HG03139 (cell line): ENCODE measurements around the gene SNIP1.
"Not testable (repeated sequence)": the region's sequence is repeated elsewhere in the genome, so short reads cannot be mapped to it uniquely, and the experiment has no call there.

Experiments
- ATAC-seq: cut with Tn5 transposase; IDR thresholded peaks from one replicate; pipeline ENCODE4 v1.9.1; 2021; ENCODE audit not compliant: unreplicated experiment

SNIP1 gene, protein sequence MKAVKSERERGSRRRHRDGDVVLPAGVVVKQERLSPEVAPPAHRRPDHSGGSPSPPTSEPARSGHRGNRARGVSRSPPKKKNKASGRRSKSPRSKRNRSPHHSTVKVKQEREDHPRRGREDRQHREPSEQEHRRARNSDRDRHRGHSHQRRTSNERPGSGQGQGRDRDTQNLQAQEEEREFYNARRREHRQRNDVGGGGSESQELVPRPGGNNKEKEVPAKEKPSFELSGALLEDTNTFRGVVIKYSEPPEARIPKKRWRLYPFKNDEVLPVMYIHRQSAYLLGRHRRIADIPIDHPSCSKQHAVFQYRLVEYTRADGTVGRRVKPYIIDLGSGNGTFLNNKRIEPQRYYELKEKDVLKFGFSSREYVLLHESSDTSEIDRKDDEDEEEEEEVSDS

DNA sequence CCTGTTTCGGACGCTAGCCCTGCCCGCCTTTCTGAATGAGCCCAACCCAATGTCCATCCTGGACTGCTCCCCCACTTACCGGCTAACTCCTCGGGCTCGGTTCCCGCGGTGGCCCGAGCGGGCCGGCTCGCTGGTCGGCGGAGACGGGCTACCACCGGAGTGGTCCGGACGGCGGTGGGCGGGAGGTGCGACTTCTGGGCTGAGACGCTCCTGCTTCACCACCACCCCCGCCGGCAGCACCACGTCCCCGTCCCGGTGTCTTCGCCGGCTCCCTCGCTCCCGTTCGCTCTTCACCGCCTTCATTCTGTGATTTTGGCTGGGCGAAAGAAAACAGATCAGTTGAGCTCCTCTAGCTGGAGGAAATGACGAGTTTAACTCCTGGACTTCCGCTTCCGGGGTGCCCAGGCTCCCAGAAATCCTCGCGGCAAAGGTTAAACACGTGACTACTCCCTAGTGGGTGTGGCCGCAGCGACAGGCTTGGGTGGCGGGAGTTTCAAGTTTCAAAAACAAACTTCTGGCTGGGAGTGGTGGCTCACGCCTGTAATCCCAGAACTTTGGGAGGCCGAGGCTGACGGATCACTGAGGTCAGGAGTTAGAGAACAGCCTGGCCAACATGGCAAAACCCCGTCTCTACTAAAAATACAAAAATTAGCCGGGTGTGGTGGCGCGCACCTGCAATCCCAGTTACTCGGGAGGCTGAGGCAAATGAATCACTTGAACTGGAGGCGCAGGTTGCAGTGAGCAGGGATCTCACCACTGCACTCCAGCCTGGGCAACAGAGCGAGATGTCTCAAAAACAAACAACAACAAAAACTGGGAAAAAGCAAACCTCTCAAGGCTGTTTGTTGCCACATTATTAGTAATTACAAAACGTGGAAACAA, at the start of gene SNIP1:
Gene SNIP1, minus strand, starts transcription at position 367 of the 882 bp plus-strand sequence. Its CDS starts 64 bp downstream, at position 303.
- peak; percentile 92 for ATAC-seq

DNA sequence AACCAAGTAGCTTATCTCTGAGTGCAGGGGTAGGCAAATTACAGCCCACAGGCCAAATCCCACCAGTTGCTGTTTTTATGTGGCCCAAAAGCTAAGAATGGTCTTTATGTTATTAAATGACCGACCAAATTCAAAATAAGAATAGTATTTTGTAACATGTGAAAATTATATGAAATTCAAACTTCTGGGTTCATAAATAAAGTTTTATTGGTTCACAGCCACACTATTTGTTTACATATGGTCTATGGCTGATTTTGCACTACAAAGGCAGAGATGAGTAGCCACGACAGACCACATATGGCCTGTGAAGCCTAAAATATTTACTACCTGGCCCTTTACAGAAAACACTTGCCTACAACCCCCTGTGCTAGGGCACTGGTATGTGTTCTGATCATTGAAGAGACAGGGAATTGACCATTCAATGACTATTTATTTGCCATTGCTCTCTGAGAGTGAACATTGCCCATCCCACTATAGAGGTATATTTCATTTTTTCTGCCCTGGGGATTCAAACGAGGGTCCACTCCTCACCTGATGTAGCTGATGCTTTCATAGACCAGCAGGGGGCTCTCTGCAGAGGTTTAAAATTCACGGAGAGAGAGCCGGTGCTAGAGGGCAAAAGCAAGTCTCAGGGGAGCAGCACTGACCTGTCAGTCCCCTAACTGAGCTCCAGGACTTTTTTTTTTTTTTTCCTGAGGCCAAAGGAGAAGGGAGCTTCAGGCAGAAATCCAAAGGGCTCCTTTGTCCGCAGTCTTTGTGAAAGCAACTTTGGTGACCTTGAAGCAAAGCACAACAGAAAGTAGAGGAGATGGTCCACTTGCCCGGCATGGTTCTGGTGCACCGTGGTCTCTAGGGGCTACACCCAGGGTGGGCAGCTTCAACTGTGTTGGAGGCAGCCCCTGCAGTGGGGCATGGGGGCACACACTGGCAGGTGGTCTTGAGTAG, 48.9 kb upstream of the SNIP1 start:
- ATAC-seq = no peak

DNA sequence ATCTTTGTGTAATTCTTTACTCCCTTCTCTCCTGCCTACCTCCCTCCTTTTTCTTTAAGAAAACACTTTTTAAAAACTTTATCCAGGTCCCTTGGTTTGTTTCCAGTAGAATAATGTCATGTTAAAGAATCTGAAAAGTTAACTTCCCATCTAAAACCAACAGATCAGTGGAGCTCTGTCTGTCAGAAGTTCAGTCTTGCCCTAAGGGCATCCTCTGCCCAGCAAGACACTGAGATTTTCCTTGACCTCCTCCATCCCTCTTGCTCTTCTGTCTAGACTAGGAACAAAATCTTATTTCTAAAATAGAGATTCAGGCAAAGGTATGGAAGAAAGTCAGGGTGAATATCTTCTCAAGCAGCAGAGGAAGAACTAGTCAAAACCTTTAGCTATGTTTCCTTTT, 47.3 kb upstream of the SNIP1 start:
- no peak for ATAC-seq

DNA sequence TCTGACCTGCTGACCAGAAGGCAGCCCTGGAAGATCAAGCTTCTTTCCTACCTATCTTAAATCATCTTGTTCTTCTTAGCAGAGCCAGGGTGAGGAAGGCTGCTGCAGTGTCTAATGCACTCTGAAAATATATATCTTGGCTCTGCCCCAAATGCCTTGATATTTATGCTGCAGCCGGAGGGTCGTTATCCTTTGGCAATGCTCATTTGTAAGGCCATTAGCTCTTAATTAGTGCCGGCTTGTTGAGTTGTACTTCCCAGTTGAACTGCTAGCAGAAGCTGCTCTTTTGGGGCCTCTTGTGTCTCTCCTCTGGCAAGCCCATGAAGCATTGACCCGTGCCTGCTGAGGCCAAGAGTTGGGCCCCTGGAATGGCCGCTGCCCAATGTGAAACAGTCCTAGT, 45.8 kb upstream of the SNIP1 start:
- no peak for ATAC-seq

DNA sequence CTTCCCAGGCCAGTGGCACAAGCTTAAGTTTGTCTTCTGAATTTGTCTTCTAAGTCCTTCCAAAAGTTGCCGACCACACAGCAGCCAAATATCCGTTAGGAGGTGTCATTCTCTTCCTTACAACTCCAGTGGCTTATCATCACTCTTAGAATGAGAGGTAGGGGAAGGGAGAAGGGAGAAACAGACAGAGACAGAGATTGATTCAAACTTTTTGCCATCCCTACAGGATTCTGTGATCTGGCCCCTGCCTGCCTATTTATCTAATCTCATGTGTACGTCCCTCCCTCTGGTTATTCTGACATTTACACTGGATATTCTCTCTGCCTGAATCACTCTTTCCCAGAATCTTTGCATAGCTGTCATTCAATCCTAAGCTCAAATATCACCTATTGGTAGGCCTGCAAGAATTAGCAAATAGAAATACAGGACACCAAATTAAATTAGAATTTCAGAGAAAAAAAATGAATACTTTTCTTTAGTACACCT, 42.1 kb upstream of the SNIP1 start:
- peak; percentile 15 for ATAC-seq

DNA sequence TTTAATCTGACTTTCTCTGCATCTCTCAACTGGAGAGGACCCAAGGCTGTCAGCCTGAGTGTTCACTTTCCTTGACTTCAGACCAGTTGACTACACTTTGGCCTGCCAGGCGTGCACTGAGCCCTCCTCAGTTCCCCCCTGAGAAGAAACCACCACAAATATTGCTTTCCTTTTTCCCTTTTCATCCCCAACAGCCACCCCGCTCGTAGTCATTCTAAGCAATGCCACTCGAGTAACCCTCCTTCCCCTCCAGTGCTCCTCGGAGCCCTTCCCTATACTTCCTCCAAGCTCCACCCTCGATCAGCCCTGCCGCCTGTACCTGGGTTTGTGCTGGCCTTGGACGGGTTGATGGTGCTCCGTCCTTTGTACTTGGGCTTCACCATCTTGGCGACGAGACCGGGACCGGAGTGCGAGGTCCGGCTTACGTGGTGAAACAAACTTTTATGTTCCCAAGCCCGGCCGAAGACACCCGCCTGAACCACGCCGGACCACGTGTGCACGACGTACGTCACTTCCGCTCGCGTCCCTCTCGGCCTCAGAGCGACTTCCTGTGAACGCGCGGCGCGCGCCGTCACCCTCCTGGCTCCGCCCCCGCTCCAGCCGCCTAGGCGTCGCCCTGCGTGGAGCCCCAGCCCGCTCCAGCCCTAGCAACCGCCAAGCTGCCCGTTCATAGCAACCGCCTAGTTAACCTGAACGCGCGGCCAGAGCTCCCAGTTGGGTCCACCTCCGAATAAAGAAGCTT, 41.5 kb upstream of the SNIP1 start, which contains the start of gene GNL2:
Gene GNL2, minus strand, starts transcription at position 498 of the 742 bp plus-strand sequence. Its CDS starts 115 bp downstream, at position 383.
- ATAC-seq = peak; percentile 94

DNA sequence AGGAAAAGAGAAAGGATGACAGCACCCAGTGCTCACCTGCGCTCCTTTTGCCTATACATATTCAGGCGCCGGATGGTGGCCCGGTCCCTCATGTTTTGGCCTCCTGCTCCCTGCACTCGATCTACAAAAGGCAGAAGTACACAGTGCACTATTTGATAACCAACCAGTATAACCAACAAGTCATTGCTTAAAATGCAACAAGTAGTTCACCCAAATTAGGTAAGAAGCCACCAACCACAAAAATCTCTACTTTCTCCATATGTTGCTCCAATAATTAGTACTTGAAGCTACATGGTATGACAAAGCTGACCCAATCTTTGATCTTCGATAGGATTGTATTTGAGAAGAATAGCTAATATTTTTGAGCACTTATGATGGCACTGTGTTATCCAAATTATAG, 39.6 kb upstream of the SNIP1 start:
- ATAC-seq = no peak

DNA sequence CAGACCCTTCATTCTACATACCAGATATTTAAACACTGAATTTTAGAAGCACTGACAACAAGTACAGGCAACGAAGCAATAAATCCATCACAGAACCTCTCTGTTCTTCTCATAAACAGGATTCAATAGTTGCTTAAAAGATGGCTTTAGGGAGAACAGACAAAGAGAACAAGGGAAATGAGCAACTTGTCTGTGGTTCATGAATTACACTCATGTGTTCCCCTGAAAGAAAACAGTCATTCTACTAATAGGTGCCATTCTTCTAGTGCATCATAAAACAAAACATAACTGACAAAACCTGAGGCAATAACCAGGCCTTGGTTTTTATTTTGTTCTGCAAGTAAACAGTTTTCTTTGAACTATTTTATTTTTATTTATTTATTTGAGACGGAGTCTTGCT, 34.8 kb upstream of the SNIP1 start:
- no peak for ATAC-seq

DNA sequence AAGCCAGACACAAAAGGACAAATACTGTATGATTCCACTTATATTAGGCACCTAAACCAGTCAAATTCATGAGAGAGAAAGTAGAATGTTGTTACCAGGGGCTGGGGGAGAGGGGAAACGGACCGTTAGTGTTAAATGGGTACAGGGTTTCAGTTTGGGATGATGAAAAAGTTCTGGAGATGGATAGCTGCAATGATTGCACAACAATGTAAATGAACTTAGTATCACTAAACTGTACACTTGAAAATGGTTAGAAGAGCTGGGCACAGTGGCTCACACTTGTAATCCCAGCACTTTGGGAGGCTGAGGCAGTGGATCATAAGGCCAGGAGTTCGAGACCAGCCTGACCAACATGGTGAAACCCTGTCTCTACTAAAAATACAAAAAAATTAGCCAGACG, 30.5 kb upstream of the SNIP1 start:
- not testable (repeated sequence) for ATAC-seq

DNA sequence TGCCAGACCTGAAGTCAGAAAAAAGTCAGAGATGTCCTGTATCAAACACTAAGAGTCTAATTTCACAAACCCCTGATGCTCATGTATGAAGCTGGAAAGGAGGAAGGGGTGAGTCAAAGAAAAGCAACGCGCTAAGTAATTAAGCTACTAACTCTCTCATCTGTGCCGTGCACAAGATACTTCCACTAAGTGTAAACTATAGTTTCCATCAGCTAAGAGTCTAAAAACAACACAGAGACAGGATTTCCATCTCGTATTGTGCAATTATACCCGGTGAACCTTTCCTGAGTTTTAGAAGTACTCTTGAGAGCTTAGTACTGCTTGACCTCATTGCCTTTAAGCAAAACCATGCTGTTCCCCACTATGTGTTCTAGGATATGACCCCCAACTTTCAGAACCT, 21.6 kb upstream of the SNIP1 start:
- ATAC-seq = no peak

DNA sequence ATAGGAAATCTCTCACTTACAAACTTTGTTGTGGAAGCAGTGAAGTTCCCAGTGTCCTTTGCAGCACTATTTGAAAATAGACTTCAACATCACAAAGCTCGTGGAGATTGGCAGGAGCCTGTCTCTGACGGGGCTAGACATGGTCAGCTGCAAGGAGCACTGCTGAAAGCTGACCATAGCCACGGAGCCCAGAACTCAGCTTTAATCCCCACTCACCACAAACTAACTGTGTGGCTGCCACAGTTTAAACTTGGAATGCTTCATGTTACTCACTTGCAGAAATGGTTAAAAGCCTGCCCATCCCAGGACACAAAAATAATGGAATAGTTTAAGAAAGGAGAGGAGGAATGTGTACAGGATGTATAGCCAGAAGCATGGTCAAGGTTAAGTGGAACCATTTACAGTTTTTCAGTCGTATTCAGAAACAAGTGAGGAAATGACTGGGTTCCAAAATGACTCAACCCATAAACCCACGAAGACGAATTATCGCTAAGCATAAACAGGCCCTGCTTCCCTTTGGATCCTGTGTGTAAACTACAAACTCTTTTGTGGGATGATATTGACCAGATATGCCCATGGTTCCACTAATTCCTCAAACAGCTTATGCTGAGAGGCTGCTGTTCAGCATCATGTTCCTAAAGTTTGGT, 20.9 kb upstream of the SNIP1 start:
- no peak for ATAC-seq

DNA sequence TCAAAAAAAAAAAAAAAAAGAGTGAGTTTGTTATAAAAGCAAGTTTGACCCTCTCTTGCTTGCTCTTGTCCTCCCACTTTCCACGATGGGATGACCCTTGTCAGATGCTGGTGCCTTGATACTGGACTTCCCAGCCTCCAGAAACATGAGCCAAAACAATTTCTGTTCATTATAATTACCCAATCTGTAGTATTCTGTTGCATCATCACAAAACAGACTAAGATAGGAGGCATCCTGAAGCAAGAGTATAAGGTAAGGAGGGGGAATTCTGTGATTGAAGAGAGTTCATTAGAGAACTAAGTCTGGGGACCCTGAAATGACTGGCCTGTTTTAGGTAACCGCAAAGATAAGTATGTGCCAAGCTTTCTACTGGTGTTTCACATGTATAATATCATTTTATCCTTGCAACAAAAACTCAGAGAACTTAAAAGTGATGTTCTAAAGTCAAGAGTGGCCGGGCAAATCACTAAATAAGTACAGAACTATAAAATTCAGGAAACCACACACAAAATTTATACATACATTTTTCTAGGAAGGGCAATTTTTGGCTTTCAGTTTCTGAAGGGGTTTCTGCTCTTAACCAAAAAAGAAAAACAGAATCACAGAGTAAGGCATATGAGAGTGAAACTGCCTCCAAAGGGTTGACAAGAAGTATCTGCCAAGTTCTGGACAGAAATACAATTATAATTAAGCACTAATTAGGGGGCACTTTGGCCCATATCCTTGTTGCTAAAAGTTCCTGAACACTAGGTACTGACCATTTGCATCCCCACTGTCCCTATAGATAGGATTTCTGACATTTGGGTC, 16.6 kb upstream of the SNIP1 start:
- no peak for ATAC-seq

DNA sequence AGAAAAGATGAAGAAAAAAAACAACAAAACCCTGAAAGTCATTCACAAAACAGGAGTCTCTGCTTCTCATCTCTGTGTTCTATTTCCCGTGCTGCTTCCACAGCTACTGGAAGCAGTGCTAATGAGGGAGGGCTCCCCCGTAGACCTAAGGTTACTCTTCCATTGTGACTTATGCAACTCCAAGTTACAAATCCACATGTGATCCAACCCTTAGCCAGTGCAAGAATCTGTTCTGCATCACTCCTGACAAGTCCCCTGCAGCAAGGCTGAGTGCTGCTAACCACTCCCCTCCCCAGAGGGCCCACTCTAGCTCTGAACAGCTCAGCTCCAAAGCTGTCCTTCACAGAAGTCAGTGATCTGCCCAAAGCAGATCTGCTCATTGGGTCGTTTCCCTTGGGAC, 12.9 kb upstream of the SNIP1 start:
- no peak for ATAC-seq

DNA sequence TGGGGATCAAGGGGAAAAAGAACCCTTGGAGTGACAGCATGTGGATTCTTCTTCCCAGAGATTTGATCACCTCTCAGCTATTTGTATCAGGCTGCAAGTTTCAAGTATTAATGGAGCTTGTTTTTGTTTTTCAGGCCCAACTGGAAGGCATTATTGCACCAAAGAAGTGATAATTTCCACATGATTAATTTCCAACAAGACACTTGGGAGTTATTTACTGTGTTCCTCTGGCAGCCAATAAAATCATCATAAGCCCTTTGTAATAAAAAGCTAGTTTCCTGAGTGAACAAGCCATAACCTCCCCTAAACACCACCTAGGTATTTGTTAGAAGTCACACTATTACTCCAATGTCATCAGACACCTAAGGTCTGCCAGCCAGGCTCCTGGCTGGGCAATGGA, 10.8 kb upstream of the SNIP1 start:
- ATAC-seq = no peak

DNA sequence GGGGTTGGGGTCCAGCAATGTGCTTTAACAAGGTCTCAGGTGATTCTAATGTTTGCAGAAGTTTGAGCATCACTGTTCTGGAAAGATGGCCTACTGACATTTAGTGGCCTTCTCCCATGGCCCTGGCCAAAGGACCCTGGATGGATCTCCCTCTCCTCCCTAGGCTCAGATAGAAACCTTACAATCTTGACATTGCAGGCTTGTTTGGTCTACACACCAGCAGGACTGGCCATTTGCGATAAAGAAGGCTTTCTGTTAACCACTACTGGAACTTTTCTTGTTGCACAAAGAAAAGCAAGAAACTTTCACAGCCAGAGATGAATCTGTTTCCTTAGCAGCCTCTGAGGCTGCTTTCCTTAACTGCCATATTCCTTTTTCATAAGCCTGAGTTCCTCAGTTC, 8.9 kb upstream of the SNIP1 start:
- no peak for ATAC-seq

DNA sequence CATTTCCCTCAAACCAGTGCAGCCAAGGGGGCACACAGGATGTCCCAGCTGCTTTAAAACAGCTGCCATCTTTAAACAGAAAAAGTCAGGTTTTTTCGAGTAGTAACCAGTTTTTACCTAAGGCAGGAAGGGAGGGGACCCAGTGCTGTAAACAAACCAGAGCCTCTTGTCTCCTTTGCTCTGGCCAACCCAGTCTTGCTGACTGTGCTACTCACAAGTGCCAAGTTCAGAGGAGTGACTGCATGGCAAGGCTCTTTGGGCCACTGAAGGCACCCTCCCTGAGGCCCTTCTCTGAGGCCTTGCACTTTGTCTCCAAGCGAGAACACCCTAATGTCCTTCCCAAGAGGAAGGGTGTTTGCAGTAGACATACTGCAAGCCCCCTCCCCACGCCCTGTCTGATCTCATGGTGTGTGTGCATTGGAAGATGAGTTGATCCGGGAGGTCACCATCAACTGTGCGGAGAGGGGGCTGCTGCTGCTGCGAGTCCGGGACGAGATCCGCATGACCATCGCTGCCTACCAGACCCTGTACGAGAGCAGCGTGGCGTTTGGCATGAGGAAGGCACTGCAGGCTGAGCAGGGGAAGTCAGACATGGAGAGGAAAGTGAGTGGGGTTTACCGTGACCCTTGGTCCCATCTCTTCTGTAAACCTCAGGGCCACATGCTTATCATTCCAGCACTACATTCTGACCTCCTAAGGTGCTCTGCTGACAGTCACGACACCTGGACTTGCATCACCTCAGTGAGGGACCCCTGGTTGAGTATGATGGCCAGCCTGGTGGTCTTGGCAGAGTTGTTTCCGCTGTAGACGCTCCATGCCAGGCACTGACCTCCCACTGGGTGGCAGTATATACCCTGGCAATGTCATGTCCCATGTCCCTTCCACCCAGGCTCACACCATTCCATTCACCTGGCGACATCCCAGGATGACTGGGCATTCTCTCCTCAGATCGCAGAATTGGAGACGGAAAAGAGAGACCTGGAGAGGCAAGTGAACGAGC, 7.3 kb upstream of the SNIP1 start:
- no peak for ATAC-seq

DNA sequence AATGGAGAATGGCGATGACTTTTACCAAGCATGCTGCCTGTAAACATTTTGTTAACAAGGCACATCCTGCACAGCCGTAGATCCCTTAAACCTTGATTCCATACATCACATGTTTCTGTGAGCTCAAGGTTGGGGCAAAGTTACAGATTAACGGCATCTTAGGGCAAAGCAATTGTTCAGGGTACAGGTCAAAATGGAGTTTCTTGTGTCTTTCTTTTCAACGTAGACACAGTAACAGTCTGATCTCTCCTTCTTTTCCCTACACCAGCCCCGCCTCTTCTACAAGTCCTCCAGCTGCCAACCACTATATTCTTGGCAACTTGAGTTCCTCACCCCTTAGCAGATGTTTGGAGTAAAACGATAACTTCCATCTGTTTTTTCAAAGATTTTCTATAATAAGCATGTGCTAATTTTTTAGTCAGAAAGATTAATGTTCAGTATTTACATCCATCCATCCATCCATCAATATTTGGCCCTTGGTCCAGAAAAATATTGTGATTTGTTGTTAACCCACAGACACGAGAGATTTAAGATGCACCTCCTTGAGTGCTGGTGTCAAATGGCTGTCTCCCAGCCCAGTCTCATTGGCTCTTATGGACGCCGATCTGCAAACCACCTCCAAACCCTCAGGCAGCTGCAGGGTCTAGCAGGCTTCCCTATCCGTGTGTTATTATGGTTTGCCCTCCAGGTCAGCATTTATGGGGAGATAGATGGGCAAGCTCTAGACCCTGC, 6.5 kb upstream of the SNIP1 start:
- ATAC-seq = no peak
